Kidney (tissue), 14 donors: Measurements from ENCODE around the gene EIF1AD. TPM values are rescaled to one million over a fixed set of nuclear protein-coding genes. Genes with fewer than 3 reads are reported as not detected.
"Not testable (repeated sequence)": the region's sequence is repeated elsewhere in the genome, so short reads cannot be mapped to it uniquely, and the experiment has no call there.

Experiments
- DNase-seq, 5 donors: peaks; one replicate each; pipeline ENCODE4 v3.0.0-alpha.2; 2013 to 2020
- FAIRE-seq: peaks from 2 replicates; lab custom pipeline; 2012; peaks lifted over from hg19 to GRCh38; lab: Jason Lieb, UNC
- H3K27ac ChIP-seq, 2 donors: one replicate each; pipeline ENCODE4 v1.7.0; 2013; ENCODE audit warnings: low read depth in 2 of 2, low read length in 2 of 2, inconsistent platforms in 1 of 2
- H3K27me3 ChIP-seq: one replicate; pipeline ENCODE4 v1.7.1; 2013; ENCODE audit warnings: low read length, inconsistent platforms; ENCODE audit not compliant: control insufficient read depth, insufficient read depth
- H3K36me3 ChIP-seq, 3 donors: one replicate each; pipeline versions ENCODE4 v1.7.0 to v1.7.1; 2013; ENCODE audit warnings: low read length in 3 of 3, control low read depth in 1 of 3, inconsistent platforms in 1 of 3; ENCODE audit not compliant: insufficient read depth in 3 of 3, control insufficient read depth in 2 of 3
- H3K4me1 ChIP-seq, 3 donors: one replicate each; pipeline versions ENCODE4 v1.7.0 to v1.7.1; 2013; ENCODE audit warnings: low read length in 3 of 3, inconsistent platforms in 1 of 3, low read depth in 1 of 3; ENCODE audit not compliant: control insufficient read depth in 2 of 3, insufficient read depth in 2 of 3
- H3K4me3 ChIP-seq, 3 donors: one replicate each; pipeline versions ENCODE4 v1.7.0 to v1.8.1; 2013; ENCODE audit warnings: low read length in 3 of 3, control low read depth in 1 of 3, inconsistent platforms in 1 of 3
- H3K9ac ChIP-seq, 3 donors: one replicate each; pipeline versions ENCODE4 v1.7.0 to v1.7.1; 2013; ENCODE audit warnings: low read length in 3 of 3, control low read depth in 1 of 3, inconsistent platforms in 1 of 3
- H3K9me3 ChIP-seq, 3 donors: one replicate each; pipeline versions ENCODE4 v1.7.0 to v1.7.1; 2013; ENCODE audit warnings: low read length in 3 of 3, control low read depth in 1 of 3, inconsistent platforms in 1 of 3; ENCODE audit not compliant: control insufficient read depth in 2 of 3, insufficient read depth in 1 of 3
- CTCF ChIP-seq: IDR thresholded peaks from 3 replicates; pipeline ENCODE4 v1.5.1; 2012; ENCODE audit warnings: mild to moderate bottlenecking, moderate library complexity, borderline replicate concordance; ENCODE audit not compliant: insufficient read depth; ENCODE audit errors: extremely low read depth
- intact Hi-C: fragments of 100-400 bp; cut with DNase I; formaldehyde crosslinking; loops from one replicate; pipeline ENCODE4 v1.11.1; 2022
- polyA plus RNA-seq: library from polyadenylated mRNA; stranded (reverse); fragments of 350-450 nt; fragmentation: Illumina TruSeq; extraction: RNeasy Lipid Tissue Mini Kit (QIAGEN cat#74804); gene quantifications from one replicate; pipeline ENCODE4 v1.2.3, GENCODE V29; 2014; ENCODE audit warnings: low read depth, low replicate concordance; ENCODE audit not compliant: insufficient read depth
- total RNA-seq: library from RNA; stranded (reverse); fragmentation: NEBNext Ultra II Directional; extraction: Animal tissue kit (Norgen Biotek cat#: 25700); gene quantifications from one replicate; pipeline ENCODE4 v1.2.1, GENCODE V29; 2021
- donor health status: control.
- donor health status: control.
- donor health status: control.
- donor health status: control.
- donor health status: control.
- donor health status: DM: yes; HTN: yes; CAD: no.
- donor health status: Normal renal cell carcinoma (clear cell type).

EIF1AD gene
- total and polyA plus RNA-seq, 2 donors from 2014 or later, result 17.7 to 37.5 TPM

- FAIRE-seq (no peak), DNase-seq (peak in 1 of 5 donors; percentile 64)
- TF ChIP-seq CTCF, result no peak
- Histone ChIP-seq H3K36me3 (no peaks in the 10 kb centered on the region), H3K27ac (no peak overlapping the region), H3K9me3 (no peaks in the 10 kb centered on the region), H3K9ac (no peak overlapping the region), H3K4me3 (no peak overlapping the region), H3K4me1 (peaks cover 0 to 3% (median 0%) of the 10 kb centered on the region in 3 donors), H3K27me3 (peaks cover 9% of the 10 kb centered on the region)
- intact Hi-C loops, result no loop called here
Measured at GRCh38 chr11:66012371-66012945, 10.5 kb upstream of the EIF1AD start.

DNA sequence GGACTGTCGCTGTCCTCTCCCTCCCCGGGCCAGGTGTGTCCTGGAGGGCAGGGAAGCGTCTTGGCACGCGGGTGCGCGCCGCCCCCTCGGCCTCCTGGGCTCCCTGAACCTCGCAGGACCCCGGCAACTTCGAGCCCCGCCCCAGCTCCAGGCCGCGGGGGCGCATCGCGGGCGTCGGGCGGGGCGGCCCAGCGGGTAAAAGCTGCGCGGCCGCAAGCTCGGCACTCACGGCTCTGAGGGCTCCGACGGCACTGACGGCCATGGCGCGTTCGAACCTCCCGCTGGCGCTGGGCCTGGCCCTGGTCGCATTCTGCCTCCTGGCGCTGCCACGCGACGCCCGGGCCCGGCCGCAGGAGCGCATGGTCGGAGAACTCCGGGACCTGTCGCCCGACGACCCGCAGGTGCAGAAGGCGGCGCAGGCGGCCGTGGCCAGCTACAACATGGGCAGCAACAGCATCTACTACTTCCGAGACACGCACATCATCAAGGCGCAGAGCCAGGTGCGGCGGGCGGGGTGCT lies 9.9 kb upstream of the EIF1AD start, which contains the start of gene CST6:
Gene CST6 (plus strand): TSS at position 224 of the 519 bp plus-strand sequence. CDS start 37 bp downstream, at position 261.
- no peak within 1 kb of the TSS for H3K9ac ChIP-seq

DNA sequence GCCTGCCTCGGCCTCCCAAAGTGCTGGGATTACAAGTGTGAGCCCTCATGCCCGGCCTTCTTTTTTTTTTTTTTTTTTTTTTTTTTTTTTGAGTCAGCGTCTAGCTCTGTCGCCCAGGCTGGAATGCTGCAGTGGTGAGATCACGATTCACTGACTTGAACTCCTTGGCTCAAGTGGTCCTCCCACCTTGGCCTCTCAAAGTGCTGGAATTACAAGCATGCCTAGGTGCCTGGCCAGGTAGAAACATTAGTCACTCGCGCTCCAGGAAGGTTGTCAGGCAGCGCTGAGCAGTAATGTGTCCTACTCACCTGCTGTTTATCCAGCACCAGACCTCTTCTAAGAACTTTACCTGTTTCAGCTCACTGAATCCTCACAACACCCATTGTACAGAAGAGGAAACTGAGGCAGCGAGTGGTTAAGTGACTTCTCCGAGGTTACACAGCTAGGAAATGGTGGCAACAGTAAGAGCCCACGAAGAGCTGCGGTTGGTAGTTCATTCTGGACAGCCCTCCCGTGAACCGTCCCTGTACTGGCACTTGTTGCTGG lies 9.4 kb upstream of the EIF1AD start:
- TF ChIP-seq CTCF, result no peak
- no peak overlapping the region for H3K9ac ChIP-seq
- intact Hi-C loops, result no loop called here
- H3K36me3 ChIP-seq, result no peaks in the 10 kb centered on the region
- no peak overlapping the region for H3K27ac ChIP-seq
- peaks cover 9% of the 10 kb centered on the region for H3K27me3 ChIP-seq
- DNase-seq, result peak in 4 of 5 donors; percentile 34 to 79 (median 59)
- H3K4me1 ChIP-seq, result peaks cover 0 to 3% (median 0%) of the 10 kb centered on the region in 3 donors
- FAIRE-seq, result no peak
- H3K4me3 ChIP-seq, result no peak overlapping the region
- H3K9me3 ChIP-seq, result no peaks in the 10 kb centered on the region

More for the DNA sequence above, 9.9 kb upstream of the EIF1AD start, which contains the start of gene CST6:
- no peak within 1 kb of the TSS for H3K27ac ChIP-seq
- no peak for TF ChIP-seq CTCF
- FAIRE-seq, result no peak
- H3K4me3 ChIP-seq, result no peak within 1 kb of the TSS
- H3K9me3 ChIP-seq, result no peaks in the 10 kb centered on the region
- intact Hi-C loops, result no loop called here
- H3K27me3 ChIP-seq, result peaks cover 9% of the 10 kb centered on the region
- no peaks in the 10 kb centered on the region for H3K36me3 ChIP-seq
- peak in 1 of 5 donors; percentile 76 for DNase-seq
- H3K4me1 ChIP-seq, result peaks cover 0 to 3% (median 0%) of the 10 kb centered on the region in 3 donors

DNA sequence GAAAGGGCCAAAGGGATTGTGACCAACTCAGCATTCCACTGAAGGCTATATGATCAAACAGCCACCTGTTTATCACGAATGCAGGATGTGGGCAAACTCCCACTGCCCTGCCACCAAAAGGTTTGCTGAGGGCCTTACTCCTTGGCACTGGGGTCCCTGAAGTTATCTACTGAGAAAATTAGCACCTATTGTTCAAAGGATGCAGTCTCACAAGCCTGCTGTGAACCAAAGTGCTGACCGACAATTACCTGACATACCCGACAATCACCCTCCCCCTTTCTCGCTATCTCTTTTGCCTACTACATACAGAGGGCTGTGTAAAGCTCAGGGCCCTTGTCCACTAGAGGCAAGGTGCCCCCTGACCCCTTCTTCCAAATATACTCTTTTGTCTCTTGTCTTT lies 8.1 kb upstream of the EIF1AD start:
- intact Hi-C loops, H3K9ac ChIP-seq, H3K27me3 ChIP-seq, H3K9me3 ChIP-seq, H3K27ac ChIP-seq, FAIRE-seq, H3K4me1 ChIP-seq, H3K4me3 ChIP-seq, H3K36me3 ChIP-seq, DNase-seq: not testable (repeated sequence)
